Spinal cord (tissue), 10 donors: ENCODE results near the gene HTR5A. TPM values are rescaled to one million over a fixed set of nuclear protein-coding genes. Genes with fewer than 3 reads are reported as not detected.
A peak's percentile ranks its signal among the peaks of the same experiment; 100 is the strongest.

Experiments
- DNase-seq, 6 donors: peaks; one replicate each; pipeline versions ENCODE4 v3.0.0 to v3.0.0-alpha.2; 2013 to 2015; ENCODE audit warnings: low spot score in 6 of 6, low read depth in 4 of 6
- H3K27ac ChIP-seq: one replicate; pipeline ENCODE4 v1.5.1; 2013; ENCODE audit warnings: low read depth, low read length, control low read depth
- H3K27me3 ChIP-seq: one replicate; pipeline ENCODE4 v1.6.1; 2013; ENCODE audit warnings: low read length; ENCODE audit not compliant: control insufficient read depth, insufficient read depth
- H3K36me3 ChIP-seq: one replicate; pipeline ENCODE4 v1.6.1; 2013; ENCODE audit warnings: low read length; ENCODE audit not compliant: control insufficient read depth, insufficient read depth
- H3K4me1 ChIP-seq: one replicate; pipeline ENCODE4 v1.6.1; 2013; ENCODE audit warnings: low read length; ENCODE audit not compliant: control insufficient read depth, insufficient read depth
- H3K4me3 ChIP-seq: one replicate; pipeline ENCODE4 v1.5.1; 2013; ENCODE audit warnings: low read depth, low read length, control low read depth
- H3K9me3 ChIP-seq: one replicate; pipeline ENCODE4 v1.6.1; 2013; ENCODE audit warnings: low read length; ENCODE audit not compliant: control insufficient read depth, insufficient read depth
- WGBS: methylation state at CpG from one replicate; pipeline ENCODE4 v1.1.5; 2013; ENCODE audit warnings: missing lambda C conversion rate; ENCODE audit not compliant: insufficient coverage; 5-methylcytosine and 5-hydroxymethylcytosine counted together
- polyA plus RNA-seq, 2 donors: library from polyadenylated mRNA; unstranded; fragments of 120-200 nt; gene quantifications; one replicate each; pipeline ENCODE4 v1.2.1, GENCODE V29; 2013; ENCODE audit not compliant: insufficient read length in 2 of 2
- total RNA-seq, 2 donors: library from RNA; depleted of rRNA in 1 of 2; stranded (reverse); fragments of 120-200 nt in 1 of 2; fragments of >200 nt in 1 of 2; gene quantifications; one replicate each; pipeline versions ENCODE4 v1.2.3 to v1.2.4, GENCODE V29; 2013 to 2014
- donor health status: healthy.

Gene HTR5A
- total and polyA plus RNA-seq, 4 donors: 0.99 to 6.3 (median 4.7) TPM

- peak in 2 of 6 donors; percentile 19 to 90 for DNase-seq
- Histone ChIP-seq H3K9me3 (no peaks in the 10 kb centered on the region), H3K4me1 (peaks cover 13% of the 10 kb centered on the region), H3K36me3 (no peaks in the 10 kb centered on the region), H3K4me3 (peak overlapping the region; percentile 26), H3K27me3 (peaks cover 21% of the 10 kb centered on the region), H3K27ac (no peak overlapping the region)
- 40% methylated on average over 5 of the region's 8 CpGs for WGBS
Observed at GRCh38 chr7:155071916-155072571, 1.9 kb downstream of the HTR5A start.

DNA sequence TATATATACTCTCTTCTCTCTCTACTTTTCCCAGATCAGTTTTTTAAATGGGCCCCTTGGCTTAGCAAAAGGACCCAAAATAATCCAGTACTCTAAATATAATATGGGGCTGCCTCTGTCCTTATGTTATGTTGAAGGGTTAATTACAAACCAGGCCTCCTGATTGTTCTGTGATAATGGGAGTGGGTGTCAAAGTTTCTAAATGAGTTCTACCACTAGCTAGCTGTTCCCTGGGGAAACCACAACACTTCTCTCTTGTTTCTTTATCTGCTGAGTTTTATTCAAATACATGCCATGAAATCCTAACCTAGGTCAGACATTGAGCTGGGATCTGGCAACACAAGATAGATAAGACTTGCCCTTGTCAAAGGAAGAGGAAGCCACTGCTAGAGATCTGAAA lies 3.8 kb downstream of the HTR5A start:
- no peak for DNase-seq
- Histone ChIP-seq H3K4me3 (no peak overlapping the region), H3K27me3 (peaks cover 21% of the 10 kb centered on the region), H3K27ac (no peak overlapping the region), H3K4me1 (peaks cover 13% of the 10 kb centered on the region), H3K36me3 (no peaks in the 10 kb centered on the region), H3K9me3 (no peaks in the 10 kb centered on the region)

DNA sequence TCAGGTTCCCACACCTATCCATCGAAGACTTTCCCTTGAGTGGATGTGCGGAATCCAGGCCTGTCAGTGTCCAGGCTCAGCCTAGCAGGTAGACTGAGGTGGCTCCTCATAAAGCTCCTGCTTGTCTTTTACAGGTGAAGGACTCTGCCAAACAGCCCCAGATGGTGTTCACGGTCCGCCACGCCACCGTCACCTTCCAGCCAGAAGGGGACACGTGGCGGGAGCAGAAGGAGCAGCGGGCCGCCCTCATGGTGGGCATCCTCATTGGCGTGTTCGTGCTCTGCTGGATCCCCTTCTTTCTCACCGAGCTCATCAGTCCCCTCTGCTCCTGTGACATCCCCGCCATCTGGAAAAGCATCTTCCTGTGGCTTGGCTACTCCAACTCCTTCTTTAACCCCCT lies 13.9 kb downstream of the HTR5A start:
- Histone ChIP-seq H3K36me3 (peaks cover 3% of the 10 kb centered on the region), H3K4me3 (no peak overlapping the region), H3K27ac (no peak overlapping the region), H3K27me3 (no peaks in the 10 kb centered on the region), H3K4me1 (no peaks in the 10 kb centered on the region), H3K9me3 (no peaks in the 10 kb centered on the region)
- no peak for DNase-seq
- WGBS: 93% methylated on average over 13 of the region's 14 CpGs

- no CpG with 5 or more reads among the region's 5 CpGs for WGBS
- no peaks in the 10 kb centered on the region for H3K4me1 ChIP-seq
- no peak overlapping the region for H3K27ac ChIP-seq
- H3K36me3 ChIP-seq: peaks cover 3% of the 10 kb centered on the region
- no peak for DNase-seq
- no peaks in the 10 kb centered on the region for H3K9me3 ChIP-seq
- H3K27me3 ChIP-seq: no peaks in the 10 kb centered on the region
- H3K4me3 ChIP-seq: no peak overlapping the region
Observed at GRCh38 chr7:155084969-155085368, 14.8 kb downstream of the HTR5A start.

GRCh38 chr7:155090684-155091083 lies 20.6 kb downstream of the HTR5A start:
- Histone ChIP-seq H3K4me3 (no peak overlapping the region), H3K9me3 (no peaks in the 10 kb centered on the region), H3K27ac (no peak overlapping the region), H3K4me1 (no peaks in the 10 kb centered on the region), H3K27me3 (no peaks in the 10 kb centered on the region), H3K36me3 (no peaks in the 10 kb centered on the region)
- 81% methylated on average over 3 of the region's 4 CpGs for WGBS
- DNase-seq: no peak

DNA sequence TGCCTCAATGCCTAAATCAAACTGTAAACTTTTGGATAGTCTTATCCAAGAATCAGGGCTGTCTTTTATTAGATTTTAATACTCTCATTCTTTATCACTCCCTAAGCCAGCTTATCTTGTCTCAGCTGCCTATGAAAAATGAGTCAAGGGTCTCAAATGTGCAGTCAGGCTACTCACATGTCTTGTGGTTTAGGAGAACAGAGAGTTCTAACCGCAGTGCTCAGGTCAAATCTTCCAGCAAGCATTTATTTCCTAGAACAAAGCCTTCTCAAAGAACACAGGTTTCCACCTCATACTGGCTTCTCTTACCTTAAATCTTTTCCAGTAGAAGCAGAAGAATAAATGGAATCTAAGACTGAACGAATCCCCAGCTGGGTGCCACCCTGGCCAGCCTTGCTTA lies 23.5 kb downstream of the HTR5A start:
- H3K4me3 ChIP-seq: no peak overlapping the region
- no peaks in the 10 kb centered on the region for H3K36me3 ChIP-seq
- no peaks in the 10 kb centered on the region for H3K4me1 ChIP-seq
- no peaks in the 10 kb centered on the region for H3K9me3 ChIP-seq
- DNase-seq: no peak
- no peak overlapping the region for H3K27ac ChIP-seq
- WGBS: 100% methylated on average over 1 of the region's 2 CpGs
- no peaks in the 10 kb centered on the region for H3K27me3 ChIP-seq

GRCh38 chr7:155094636-155095135 lies 24.6 kb downstream of the HTR5A start:
- Histone ChIP-seq H3K36me3 (no peaks in the 10 kb centered on the region), H3K27ac (no peak overlapping the region), H3K4me1 (no peaks in the 10 kb centered on the region), H3K4me3 (no peak overlapping the region), H3K27me3 (no peaks in the 10 kb centered on the region), H3K9me3 (no peaks in the 10 kb centered on the region)
- WGBS: 46% methylated on average over 1 of the region's 6 CpGs
- DNase-seq: no peak

DNA sequence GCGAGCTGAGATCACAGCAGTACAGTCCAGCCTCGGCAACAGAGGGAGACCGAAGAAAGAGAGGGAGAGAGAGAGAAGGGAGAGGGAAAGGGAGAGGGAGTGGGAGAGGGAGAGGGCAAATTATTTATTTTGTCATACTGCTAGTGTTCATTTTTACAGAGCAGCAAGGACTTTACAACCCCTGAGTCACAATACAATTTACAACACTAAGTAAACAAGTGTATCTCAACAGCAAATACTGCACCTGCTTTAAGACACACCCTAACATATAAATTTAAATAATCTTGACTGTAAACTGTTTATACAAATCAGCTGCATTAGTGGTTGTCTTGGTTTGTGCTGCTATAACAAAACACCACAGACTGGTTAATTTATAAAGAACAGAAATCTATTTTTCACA lies 27.2 kb downstream of the HTR5A start:
- Histone ChIP-seq H3K36me3 (no peaks in the 10 kb centered on the region), H3K27ac (no peak overlapping the region), H3K27me3 (no peaks in the 10 kb centered on the region), H3K4me1 (no peaks in the 10 kb centered on the region), H3K4me3 (no peak overlapping the region), H3K9me3 (no peaks in the 10 kb centered on the region)
- DNase-seq: no peak
- 88% methylated on average over 2 of the region's 3 CpGs for WGBS

- H3K9me3 ChIP-seq: no peaks in the 10 kb centered on the region
- H3K36me3 ChIP-seq: no peaks in the 10 kb centered on the region
- no peaks in the 10 kb centered on the region for H3K27me3 ChIP-seq
- H3K27ac ChIP-seq: no peak overlapping the region
- H3K4me1 ChIP-seq: peaks cover 9% of the 10 kb centered on the region
- DNase-seq: no peak
- 78% methylated on average over 3 of the region's 4 CpGs for WGBS
- no peak overlapping the region for H3K4me3 ChIP-seq
Observed at GRCh38 chr7:155103839-155104238, 33.7 kb downstream of the HTR5A start.

- 81% methylated on average over 3 of the region's 7 CpGs for WGBS
- no peak overlapping the region for H3K27ac ChIP-seq
- H3K36me3 ChIP-seq: no peaks in the 10 kb centered on the region
- no peak overlapping the region for H3K4me3 ChIP-seq
- H3K4me1 ChIP-seq: peaks cover 9% of the 10 kb centered on the region
- H3K27me3 ChIP-seq: peaks cover 2% of the 10 kb centered on the region
- DNase-seq: no peak
- H3K9me3 ChIP-seq: no peaks in the 10 kb centered on the region
Observed at GRCh38 chr7:155104913-155105312, 34.8 kb downstream of the HTR5A start.
